ENCODE results near the gene TUBGCP3.

Gene TUBGCP3

GRCh38 chr13:112483299-112483698 is 104.7 kb downstream of the TUBGCP3 start:
- no peak for DNase-seq (ENCODE audit: low read depth in 1 of 2, low spot score in 1 of 2)

DNA sequence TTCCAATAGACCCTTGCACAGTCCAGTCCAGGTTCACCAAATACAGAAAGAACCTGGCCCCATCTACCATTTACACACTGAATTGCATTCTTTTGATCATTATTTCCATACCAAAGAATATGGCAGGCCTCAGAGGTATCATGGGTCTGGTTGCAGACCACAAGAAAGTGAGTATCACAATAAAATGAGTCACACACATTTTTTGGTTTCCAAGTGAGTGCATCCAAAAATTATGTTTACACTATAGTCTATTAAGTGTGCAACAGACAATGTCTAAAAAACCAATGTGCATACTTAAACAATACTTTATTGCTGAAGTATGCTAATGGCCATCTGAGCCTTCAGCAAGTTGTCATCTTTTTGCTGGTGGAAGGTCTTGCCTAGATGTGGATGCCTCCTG is 106.5 kb downstream of the TUBGCP3 start:
- DNase-seq (ENCODE audit: low read depth in 1 of 2, low spot score in 1 of 2), result no peak

GRCh38 chr13:112479389-112479788 is 108.6 kb downstream of the TUBGCP3 start:
- DNase-seq (ENCODE audit: low read depth in 1 of 2, low spot score in 1 of 2), result no peak

GRCh38 chr13:112477070-112477619 is 110.8 kb downstream of the TUBGCP3 start:
- DNase-seq (ENCODE audit: low read depth in 1 of 2, low spot score in 1 of 2), result no peak

DNA sequence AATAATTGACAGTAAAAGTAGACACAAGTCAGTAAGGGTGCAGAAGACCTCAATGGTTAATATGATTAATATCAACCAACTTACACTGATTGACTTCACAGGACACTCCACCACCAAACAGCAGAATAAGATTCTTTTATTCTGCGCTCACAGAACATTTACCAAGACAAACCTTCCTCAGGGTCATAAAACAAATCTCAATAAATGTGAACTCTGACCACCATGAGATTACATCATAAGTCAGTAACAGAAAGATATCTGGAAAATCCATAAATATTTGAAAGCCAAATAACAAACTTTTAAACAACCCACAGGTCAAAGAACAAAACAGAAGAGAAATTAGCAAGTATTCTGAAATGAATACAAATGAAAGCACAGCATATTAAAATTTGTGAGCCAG is 112.1 kb downstream of the TUBGCP3 start:
- DNase-seq (ENCODE audit: low read depth in 1 of 2, low spot score in 1 of 2), result no peak

- DNase-seq (ENCODE audit: low read depth in 1 of 2, low spot score in 1 of 2), result no peak
Measured at GRCh38 chr13:112474869-112475268, 113.1 kb downstream of the TUBGCP3 start.

DNA sequence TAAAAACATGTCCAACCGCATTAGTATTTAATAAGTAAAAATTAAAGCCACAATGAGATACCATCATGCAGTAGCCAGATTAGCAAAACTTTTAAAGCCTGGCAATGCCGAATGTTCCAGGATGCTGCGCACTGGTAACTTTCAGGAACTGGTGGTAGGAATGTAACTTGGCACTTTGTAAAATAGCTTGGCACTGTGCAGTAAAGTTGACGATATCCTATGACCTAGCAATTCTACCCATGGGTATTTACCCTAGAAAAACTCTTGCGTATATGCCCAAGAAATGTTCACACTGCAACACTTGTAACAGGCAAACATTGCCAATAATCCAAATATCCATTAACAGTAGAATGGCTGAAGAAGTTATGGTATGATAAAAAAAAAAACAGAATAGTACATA is 114.1 kb downstream of the TUBGCP3 start:
- DNase-seq (ENCODE audit: low read depth in 1 of 2, low spot score in 1 of 2), result no peak

GRCh38 chr13:112469071-112469745 is 118.7 kb downstream of the TUBGCP3 start:
- DNase-seq (ENCODE audit: low read depth in 1 of 2, low spot score in 1 of 2), result no peak

- no peak for DNase-seq (ENCODE audit: low read depth in 1 of 2, low spot score in 1 of 2)
Measured at GRCh38 chr13:112468069-112468468, 119.9 kb downstream of the TUBGCP3 start.

- no peak for DNase-seq (ENCODE audit: low read depth in 1 of 2, low spot score in 1 of 2)
Measured at GRCh38 chr13:112467236-112467635, 120.7 kb downstream of the TUBGCP3 start.

DNA sequence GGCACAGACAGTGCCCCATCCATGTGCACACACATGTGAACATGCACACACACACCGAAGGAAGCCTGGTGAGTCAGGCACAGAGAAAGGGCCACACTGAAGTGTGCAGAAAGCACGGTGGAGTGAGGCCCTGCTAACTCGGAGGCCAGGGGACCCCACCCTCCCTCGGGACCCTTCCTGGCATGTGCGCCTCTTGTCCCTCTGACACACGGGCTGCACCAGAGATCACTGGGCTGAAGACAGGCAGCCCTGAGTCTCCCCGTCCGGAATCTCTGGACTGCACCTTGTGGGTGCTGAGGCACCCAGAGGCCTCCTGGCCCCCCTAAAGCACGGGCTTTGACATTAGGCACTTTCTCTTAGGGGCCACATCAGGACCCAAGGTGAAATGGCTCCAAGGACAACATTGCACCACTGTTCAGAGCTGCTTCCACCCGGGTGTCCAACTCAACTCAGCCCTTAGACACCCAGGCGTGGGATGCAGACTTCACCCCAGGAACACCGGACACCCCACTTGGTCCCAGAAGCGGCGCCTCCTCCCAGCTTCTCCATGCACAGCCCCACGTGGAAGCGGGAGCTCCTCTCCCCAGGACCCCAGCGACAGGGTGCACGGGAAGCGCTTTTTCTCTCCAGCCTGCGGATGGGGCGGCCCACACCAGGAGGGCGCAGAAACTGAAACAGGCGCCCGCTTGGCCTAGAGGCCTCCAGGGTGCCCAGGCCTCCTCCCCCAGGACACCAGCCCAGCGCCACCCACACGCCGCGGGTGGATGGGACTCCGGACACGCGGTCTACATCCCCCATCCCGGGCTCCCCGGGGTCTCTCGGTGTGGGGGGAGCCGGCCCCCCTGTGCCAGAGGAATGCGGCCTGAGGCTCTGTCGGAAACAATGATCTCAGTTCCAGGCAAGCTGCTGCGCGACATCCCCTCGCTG is 121.6 kb downstream of the TUBGCP3 start:
- no peak for DNase-seq (ENCODE audit: low read depth in 1 of 2, low spot score in 1 of 2)

- no peak for DNase-seq (ENCODE audit: low read depth in 1 of 2, low spot score in 1 of 2)
Measured at GRCh38 chr13:112465251-112466131, 122.5 kb downstream of the TUBGCP3 start.

DNA sequence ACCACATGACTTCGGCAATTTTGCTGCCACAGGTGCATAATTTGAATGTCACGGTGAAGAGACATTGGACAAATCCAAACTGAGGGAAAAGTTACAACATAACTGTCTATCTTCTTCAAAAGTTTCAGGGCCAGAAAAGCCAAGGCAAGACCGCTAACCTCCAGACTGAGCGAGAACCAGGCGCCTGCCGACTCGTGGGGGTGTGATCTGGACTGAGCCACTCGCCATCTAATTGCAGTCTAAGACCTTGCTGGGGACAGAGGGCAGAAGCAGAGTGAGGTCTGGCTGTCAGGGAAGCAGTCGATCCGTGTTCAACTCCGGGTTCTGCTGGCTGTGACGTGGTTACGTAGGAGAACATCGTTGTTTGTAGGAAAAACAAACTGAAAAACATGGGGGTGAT is 123.2 kb downstream of the TUBGCP3 start:
- DNase-seq (ENCODE audit: low read depth in 1 of 2, low spot score in 1 of 2), result no peak

GRCh38 chr13:112462408-112462807 is 125.5 kb downstream of the TUBGCP3 start:
- DNase-seq (ENCODE audit: low read depth in 1 of 2, low spot score in 1 of 2), result no peak

DNA sequence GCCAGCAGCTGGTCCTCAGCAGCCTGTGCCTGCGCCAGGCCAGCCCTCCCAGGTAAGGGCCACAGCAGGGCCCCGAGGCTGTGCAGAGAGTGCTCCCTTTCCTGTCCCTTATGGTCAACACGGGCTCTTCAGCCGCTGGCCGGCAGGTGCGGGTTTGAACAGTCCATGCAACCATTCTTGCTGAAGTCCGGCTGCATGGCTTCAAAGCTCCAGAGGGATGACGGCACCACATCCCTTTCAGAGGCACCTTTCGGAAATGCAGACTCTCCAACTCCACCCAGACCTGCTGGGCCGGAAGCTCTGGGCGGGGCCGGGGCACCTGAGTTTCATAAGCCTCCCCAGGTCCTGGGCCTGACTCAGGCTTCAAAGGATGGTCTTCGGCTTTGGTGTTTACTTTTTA is 130.5 kb downstream of the TUBGCP3 start:
- DNase-seq (ENCODE audit: low read depth in 1 of 2, low spot score in 1 of 2), result no peak

GRCh38 chr13:112457081-112457480 is 130.9 kb downstream of the TUBGCP3 start:
- no peak for DNase-seq (ENCODE audit: low read depth in 1 of 2, low spot score in 1 of 2)

GRCh38 chr13:112456138-112457056 is 131.6 kb downstream of the TUBGCP3 start:
- DNase-seq (ENCODE audit: low read depth in 1 of 2, low spot score in 1 of 2), result no peak

- no peak for DNase-seq (ENCODE audit: low read depth in 1 of 2, low spot score in 1 of 2)
Measured at GRCh38 chr13:112455476-112456059, 132.4 kb downstream of the TUBGCP3 start.

- DNase-seq (ENCODE audit: low read depth in 1 of 2, low spot score in 1 of 2), result no peak
Measured at GRCh38 chr13:112454648-112455334, 133.2 kb downstream of the TUBGCP3 start.

All from activated CD4-positive, alpha-beta T cell treated with anti-CD3 and anti-CD28 coated beads, Interleukin-2, amount 50 U/mL, for 24 hours (primary cell).